GM18873 (cell line): ENCODE results near the gene PRKCA.

ENCODE experiments used
- ATAC-seq: cut with Tn5 transposase; IDR thresholded peaks from one replicate; pipeline ENCODE4 v1.9.1; 2021; ENCODE audit warnings: mild to moderate bottlenecking, moderate library complexity, moderate number of reproducible peaks; ENCODE audit not compliant: unreplicated experiment, low FRiP score

PRKCA gene

DNA sequence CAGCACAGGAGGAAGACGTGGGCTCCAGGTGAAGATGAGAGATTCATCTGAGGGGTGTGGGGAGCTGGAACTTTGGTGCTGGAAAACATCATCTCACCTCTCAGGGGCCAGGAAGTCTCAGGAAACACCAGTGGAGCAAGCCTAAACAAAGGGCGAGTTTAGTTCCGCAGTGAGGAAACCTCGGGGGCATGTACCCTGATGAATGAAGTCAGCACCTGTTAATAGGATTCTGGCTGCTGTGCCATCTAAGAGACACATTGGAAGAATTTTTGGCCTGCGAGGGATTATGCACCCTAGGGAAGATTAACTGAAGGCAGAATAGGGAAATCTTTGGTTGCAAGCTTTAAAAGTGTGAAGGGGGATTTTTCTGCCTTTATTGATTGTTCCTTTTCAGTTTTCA is 437.8 kb downstream of the PRKCA start:
- ATAC-seq: no peak

- ATAC-seq: no peak
Observed at GRCh38 chr17:66743511-66743910, 441.1 kb downstream of the PRKCA start.

GRCh38 chr17:66746736-66747135 is 444.3 kb downstream of the PRKCA start:
- ATAC-seq: no peak

GRCh38 chr17:66747578-66748275 is 445.3 kb downstream of the PRKCA start:
- ATAC-seq: no peak

GRCh38 chr17:66748578-66748977 is 446.2 kb downstream of the PRKCA start:
- no peak for ATAC-seq

- ATAC-seq: no peak
Observed at GRCh38 chr17:66749217-66749832, 446.9 kb downstream of the PRKCA start.

DNA sequence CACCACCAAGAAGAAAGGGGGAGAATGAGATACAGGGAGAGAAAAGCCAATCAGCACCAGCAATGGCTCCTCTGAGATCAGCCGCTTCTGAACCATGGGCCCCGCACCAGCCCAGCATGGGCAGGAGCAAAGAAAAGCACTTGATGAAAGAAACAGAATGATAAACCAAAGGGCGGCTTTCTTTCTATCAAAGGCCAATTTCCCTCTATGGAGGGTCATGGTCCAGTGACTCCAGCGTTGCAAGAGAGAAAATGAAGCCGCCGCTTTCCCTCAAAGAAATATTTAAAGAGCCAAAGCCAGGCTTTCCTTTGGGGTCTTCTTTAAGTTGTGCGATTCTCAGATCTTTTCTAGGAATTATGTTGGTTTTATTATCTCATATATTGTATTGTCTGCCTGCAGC is 447.7 kb downstream of the PRKCA start:
- ATAC-seq: no peak

GRCh38 chr17:66750781-66751543 is 448.5 kb downstream of the PRKCA start:
- no peak for ATAC-seq

DNA sequence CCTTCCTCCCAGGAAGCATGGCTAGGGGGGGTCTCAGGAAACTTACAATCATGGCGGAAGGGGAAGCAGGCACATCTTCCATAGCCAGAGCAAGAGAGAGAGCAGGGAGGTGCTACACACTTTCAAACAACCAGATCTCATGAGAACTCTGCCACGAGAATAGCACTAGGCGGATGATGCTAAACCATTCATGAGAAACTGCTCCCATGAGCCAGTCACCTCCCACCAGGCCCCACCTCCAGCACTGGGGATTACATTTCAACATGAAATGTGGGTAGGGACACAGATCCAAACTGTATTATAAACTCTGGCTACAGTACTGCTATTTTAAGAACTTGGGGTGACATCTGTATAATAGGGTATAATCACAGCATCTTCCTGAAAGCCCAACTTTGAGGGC is 449.4 kb downstream of the PRKCA start:
- no peak for ATAC-seq

DNA sequence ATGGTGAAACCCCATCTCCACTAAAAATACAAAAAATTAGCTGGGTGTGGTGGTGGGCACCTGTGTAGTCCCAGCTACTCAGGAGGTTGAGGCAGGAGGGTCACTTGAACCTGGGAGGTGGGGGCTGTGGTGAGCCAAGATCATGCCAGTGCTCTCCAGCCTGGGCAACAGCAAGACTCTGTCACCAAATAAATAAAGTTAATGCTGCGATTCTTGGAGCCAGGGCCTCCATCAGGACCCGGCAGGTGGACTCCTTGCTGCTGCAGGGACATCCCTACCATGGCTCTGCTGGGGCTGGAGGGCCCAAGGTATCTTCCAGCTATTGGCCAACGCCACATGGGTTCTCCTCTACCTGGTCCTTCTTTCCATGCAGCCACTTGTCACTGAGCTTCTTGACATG is 450.0 kb downstream of the PRKCA start:
- no peak for ATAC-seq

GRCh38 chr17:66753126-66753920 is 450.9 kb downstream of the PRKCA start:
- no peak for ATAC-seq

DNA sequence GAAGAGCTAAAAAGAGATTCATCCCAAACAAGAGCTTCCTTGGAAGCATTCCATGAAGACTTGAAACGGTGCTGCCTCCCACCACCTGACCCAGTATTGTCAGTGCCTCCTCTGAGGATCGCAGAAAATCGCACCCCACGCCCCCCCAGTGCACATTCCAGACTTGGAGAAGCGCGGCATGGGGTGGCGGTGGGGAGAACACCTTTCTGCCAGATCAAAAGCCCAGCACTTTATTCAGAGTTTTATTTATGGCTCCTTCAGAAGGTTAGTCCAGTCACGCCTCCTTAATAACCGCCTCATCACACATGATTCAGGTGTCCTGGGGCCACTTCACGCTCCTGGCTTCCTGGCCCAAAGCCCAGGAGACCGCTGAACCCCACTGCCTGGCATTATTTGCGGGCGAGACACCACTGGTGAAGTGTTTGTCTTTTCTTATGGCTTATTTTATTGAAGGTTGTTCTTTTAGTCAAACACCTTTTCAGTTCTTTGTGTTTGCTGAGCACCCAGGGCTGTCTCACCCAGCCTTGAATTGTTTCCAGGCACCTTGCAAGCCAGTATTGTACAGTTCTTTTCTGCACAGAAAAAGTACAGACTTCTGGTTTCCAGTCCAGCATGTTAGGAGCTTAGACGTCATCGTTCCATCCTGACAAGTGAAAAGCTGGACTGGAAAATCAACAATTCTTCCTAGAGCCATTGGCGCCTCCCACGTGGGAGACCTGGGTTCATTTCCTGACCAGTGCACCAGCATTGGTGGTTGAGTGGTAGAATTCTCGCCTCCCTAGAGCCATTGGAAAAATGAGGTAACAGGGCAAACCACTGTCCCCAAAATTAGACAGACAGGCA is 452.9 kb downstream of the PRKCA start:
- ATAC-seq: no peak

- ATAC-seq: no peak
Observed at GRCh38 chr17:66755944-66756290, 453.5 kb downstream of the PRKCA start.

GRCh38 chr17:66760324-66760723 is 457.9 kb downstream of the PRKCA start:
- no peak for ATAC-seq

- no peak for ATAC-seq
Observed at GRCh38 chr17:66762276-66762675, 459.9 kb downstream of the PRKCA start.

GRCh38 chr17:66763056-66763455 is 460.6 kb downstream of the PRKCA start:
- no peak for ATAC-seq

- no peak for ATAC-seq
Observed at GRCh38 chr17:66764506-66764905, 462.1 kb downstream of the PRKCA start.

- no peak for ATAC-seq
Observed at GRCh38 chr17:66767154-66767933, 464.9 kb downstream of the PRKCA start.

GRCh38 chr17:66769911-66770310 is 467.5 kb downstream of the PRKCA start:
- no peak for ATAC-seq
